ENCODE results near the gene ERO1A. TPM values are rescaled to one million over a fixed set of nuclear protein-coding genes. Genes with fewer than 3 reads are reported as not detected.
A peak's percentile ranks its signal among the peaks of the same experiment; 100 is the strongest.

The ERO1A gene
- total and polyA plus RNA-seq, 10 donors = 8.5 to 79.7 (median 44.7) TPM

DNA sequence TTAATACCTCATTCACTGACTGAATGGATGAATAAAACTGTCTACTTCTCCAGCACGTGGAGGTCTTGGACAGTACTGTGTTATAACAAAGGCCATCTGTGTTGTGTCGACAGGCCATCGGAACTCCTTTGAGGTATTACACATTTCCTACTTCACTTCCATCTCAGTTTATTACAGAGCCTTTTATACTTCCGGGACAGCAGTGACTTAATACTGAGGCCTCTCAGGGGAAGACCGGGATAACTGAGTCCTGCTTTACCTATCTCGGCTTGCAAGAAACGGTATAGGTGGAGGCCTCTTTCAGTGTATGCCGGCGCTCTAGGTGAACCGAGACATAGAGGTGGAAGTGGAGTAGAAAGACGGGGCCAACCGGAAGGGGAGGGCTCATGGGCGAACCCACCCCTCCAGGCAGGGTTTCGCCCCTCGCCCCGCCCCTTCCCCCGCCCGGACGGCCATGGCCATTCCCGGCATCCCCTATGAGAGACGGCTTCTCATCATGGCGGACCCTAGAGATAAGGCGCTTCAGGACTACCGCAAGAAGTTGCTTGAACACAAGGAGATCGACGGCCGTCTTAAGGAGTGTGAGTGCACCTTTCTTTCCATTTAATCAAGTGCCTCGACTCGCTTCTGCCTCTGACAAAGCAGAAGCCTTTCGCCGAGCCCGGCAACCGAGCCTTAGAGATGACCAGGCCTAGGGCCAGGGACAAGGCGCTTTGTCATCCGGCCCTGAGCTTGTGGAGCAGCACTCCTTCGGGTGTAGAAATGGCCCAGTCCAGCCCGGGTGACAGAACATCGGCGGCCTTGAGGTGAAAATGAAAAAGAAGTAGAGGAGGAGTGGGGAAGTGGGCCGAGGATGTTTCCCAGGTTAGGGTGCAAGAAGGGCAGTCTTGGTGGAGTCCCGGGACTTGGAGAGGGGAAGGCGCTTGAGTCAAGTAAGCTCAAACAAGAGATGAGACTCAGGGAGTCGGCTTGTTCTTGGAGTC lies 11.7 kb upstream of the ERO1A start, which contains the start of gene PSMC6:
PSMC6 (plus strand) TSS at position 477 of the 983 bp plus-strand sequence; CDS start at position 497, 20 bp downstream.
- TF ChIP-seq POLR2AphosphoS5 (IDR thresholded peaks at IDR 0.05) (peak; percentile 80 to 88 (median 88)), POLR2A (IDR thresholded peaks at IDR 0.05) (no peak)
- TF ChIP-seq, protein P1, sequence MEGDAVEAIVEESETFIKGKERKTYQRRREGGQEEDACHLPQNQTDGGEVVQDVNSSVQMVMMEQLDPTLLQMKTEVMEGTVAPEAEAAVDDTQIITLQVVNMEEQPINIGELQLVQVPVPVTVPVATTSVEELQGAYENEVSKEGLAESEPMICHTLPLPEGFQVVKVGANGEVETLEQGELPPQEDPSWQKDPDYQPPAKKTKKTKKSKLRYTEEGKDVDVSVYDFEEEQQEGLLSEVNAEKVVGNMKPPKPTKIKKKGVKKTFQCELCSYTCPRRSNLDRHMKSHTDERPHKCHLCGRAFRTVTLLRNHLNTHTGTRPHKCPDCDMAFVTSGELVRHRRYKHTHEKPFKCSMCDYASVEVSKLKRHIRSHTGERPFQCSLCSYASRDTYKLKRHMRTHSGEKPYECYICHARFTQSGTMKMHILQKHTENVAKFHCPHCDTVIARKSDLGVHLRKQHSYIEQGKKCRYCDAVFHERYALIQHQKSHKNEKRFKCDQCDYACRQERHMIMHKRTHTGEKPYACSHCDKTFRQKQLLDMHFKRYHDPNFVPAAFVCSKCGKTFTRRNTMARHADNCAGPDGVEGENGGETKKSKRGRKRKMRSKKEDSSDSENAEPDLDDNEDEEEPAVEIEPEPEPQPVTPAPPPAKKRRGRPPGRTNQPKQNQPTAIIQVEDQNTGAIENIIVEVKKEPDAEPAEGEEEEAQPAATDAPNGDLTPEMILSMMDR (IDR thresholded peaks at IDR 0.05 in 8 of 11, conservative IDR thresholded peaks at IDR 0.05 in 3 of 11) = peak in 2 of 11 experiments; percentile 14 to 23
- DNase-seq = peak; percentile 99
- peak within 1 kb of the TSS; percentile 59 to 96 (median 94) for H3K27ac ChIP-seq
- peaks cover 0 to 38% (median 28%) of the 10 kb centered on the region in 6 donors for H3K36me3 ChIP-seq
- H3K9me3 ChIP-seq = no peaks in the 10 kb centered on the region
- peak within 1 kb of the TSS; percentile 78 to 91 (median 84) for H3K4me3 ChIP-seq
- 0 to 2% (median 1%) methylated on average over 38 to 43 of the region's 43 CpGs for WGBS, 5 donors
- peaks cover 9 to 63% (median 32%) of the 10 kb centered on the region in 6 donors for H3K4me1 ChIP-seq
- no peaks in the 10 kb centered on the region for H3K27me3 ChIP-seq (replicated peaks in 1 of 7)
- intact Hi-C loops (cut with DNase I; ENCODE audit: low total_unique reads) = no loop called here

DNA sequence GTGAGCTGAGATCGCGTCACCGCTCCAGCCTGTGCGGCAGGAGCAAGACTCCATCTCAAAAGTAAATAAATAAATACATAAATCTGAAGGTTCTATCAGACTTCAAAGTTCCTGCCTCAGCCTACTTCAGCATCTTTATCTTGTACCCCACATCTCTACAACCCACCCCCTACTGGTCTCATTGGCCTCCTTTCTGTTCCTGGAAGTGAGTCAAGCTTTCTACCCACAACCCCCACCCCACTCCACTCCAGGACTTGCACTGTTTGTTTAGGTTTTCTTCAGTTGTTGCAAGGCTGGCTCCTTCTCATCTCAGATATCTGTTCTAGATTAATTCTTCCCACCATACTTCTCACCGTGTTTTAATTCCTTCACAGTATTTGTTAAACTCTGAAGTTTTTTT lies 10.9 kb upstream of the ERO1A start:
- TF ChIP-seq, protein P1 (IDR thresholded peaks at IDR 0.05 in 8 of 11, conservative IDR thresholded peaks at IDR 0.05 in 3 of 11) = no peak
- TF ChIP-seq POLR2A (IDR thresholded peaks at IDR 0.05) = no peak
- TF ChIP-seq POLR2AphosphoS5 (IDR thresholded peaks at IDR 0.05) = no peak
- Histone ChIP-seq H3K36me3 (peaks cover 0 to 30% (median 21%) of the 10 kb centered on the region in 6 donors), H3K9me3 (no peaks in the 10 kb centered on the region), H3K4me3 (peak overlapping the region in 7 of 8 donors; percentile 78 to 91 (median 86)), H3K4me1 (peaks cover 9 to 57% (median 32%) of the 10 kb centered on the region in 6 donors), H3K27ac (peak overlapping the region; percentile 59 to 96 (median 94)), H3K27me3 (replicated peaks in 1 of 7) (no peaks in the 10 kb centered on the region)
- WGBS, 5 donors = 92 to 96% (median 93%) methylated on average over 5 of the region's 5 CpGs
- no peak for DNase-seq
- intact Hi-C loops (cut with DNase I; ENCODE audit: low total_unique reads) = no loop called here

DNA sequence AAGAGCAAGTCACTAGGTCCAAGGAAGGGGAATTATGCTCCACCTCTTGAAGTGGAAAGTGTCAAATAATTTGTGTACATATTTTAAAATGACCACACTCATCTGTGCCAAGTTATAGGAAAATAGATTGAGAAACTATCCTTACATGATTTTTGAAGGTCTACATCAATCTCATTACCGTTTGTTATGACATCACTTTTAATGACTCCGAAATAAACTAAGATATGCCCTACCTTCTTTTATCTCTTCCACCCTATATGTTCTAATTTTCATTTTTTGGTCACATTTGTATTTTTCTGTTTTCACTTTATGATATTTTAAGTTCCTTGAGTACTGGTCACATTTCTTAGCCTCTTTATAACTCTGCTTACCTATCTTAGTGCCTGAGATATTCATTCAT lies 8.3 kb upstream of the ERO1A start:
- intact Hi-C loops (cut with DNase I; ENCODE audit: low total_unique reads) = no loop called here
- Histone ChIP-seq H3K4me1 (peaks cover 9 to 45% (median 21%) of the 10 kb centered on the region in 6 donors), H3K4me3 (no peak overlapping the region), H3K27ac (peak overlapping the region in 1 of 8 donors; percentile 26), H3K27me3 (replicated peaks in 1 of 7) (no peaks in the 10 kb centered on the region), H3K36me3 (peaks cover 0 to 4% (median 1%) of the 10 kb centered on the region in 6 donors), H3K9me3 (no peaks in the 10 kb centered on the region)
- WGBS, 5 donors = 91 to 95% (median 93%) methylated on average over 2 of the region's 2 CpGs
- TF ChIP-seq POLR2AphosphoS5 (IDR thresholded peaks at IDR 0.05) = no peak
- no peak for TF ChIP-seq POLR2A (IDR thresholded peaks at IDR 0.05)
- TF ChIP-seq, protein P1 (IDR thresholded peaks at IDR 0.05 in 8 of 11, conservative IDR thresholded peaks at IDR 0.05 in 3 of 11) = no peak
- no peak for DNase-seq

DNA sequence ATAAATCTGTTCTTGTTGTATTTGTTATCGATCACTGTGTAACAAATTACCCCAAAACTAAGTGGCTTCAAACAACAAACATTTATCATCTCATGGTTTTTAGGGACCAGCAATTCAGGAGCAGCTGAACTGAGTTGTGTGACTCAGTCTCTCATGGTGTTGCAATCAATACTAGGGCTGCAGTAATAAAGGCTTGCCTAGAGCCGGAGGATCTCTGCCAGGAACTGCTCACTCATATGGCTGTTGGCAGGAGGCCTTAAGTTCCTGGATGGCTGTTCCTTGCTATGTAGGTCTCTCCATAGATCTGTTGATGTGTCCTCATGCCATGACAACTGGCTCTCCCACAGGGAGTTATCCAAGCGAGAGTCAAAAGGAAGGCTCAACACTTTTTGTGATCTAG lies 7.9 kb upstream of the ERO1A start:
- H3K9me3 ChIP-seq = no peaks in the 10 kb centered on the region
- no peaks in the 10 kb centered on the region for H3K36me3 ChIP-seq
- TF ChIP-seq, protein P1 (IDR thresholded peaks at IDR 0.05 in 8 of 11, conservative IDR thresholded peaks at IDR 0.05 in 3 of 11) = no peak
- no peak for TF ChIP-seq POLR2AphosphoS5 (IDR thresholded peaks at IDR 0.05)
- no peak for TF ChIP-seq POLR2A (IDR thresholded peaks at IDR 0.05)
- H3K4me1 ChIP-seq = peaks cover 6 to 41% (median 17%) of the 10 kb centered on the region in 6 donors
- peak overlapping the region in 1 of 8 donors; percentile 26 for H3K27ac ChIP-seq
- H3K27me3 ChIP-seq (replicated peaks in 1 of 7) = no peaks in the 10 kb centered on the region
- no peak for DNase-seq
- 73 to 96% (median 86%) methylated on average over 3 of the region's 3 CpGs for WGBS, 5 donors
- intact Hi-C loops (cut with DNase I; ENCODE audit: low total_unique reads) = no loop called here
- no peak overlapping the region for H3K4me3 ChIP-seq
